H1 (cell line): ENCODE data around the gene HARS2.

ENCODE experiments used
- CREB1 ChIP-seq: IDR thresholded peaks from 2 replicates; pipeline ENCODE4 v1.6.1; 2012; ENCODE audit warnings: inconsistent platforms
- CTBP2 ChIP-seq: IDR thresholded peaks from 2 replicates; pipeline ENCODE4 v1.7.0; 2011; ENCODE audit warnings: borderline replicate concordance, mild to moderate bottlenecking, moderate library complexity, mixed read lengths, low read length; ENCODE audit not compliant: insufficient read depth, insufficient read length
- CTCF ChIP-seq, 3 experiments: IDR thresholded peaks; 1 replicate in 2 of 3; 2 replicates in 1 of 3; pipeline versions ENCODE4 v1.5.1 to v1.6.1; 2011; ENCODE audit warnings: low read length in 3 of 3, mild to moderate bottlenecking in 3 of 3, inconsistent platforms in 2 of 3, low read depth in 1 of 3, moderate library complexity in 1 of 3; ENCODE audit not compliant: insufficient read depth in 1 of 3; ENCODE audit errors: control extremely low read depth in 1 of 3
- EZH2 ChIP-seq: fragments of 200-600 bp; sonication (generic); IDR thresholded peaks from 2 replicates; pipeline ENCODE4 v1.7.1; 2012; ENCODE audit warnings: low read depth, mild to moderate bottlenecking, moderate library complexity, low read length, inconsistent platforms; ENCODE audit not compliant: severe bottlenecking
- POLR2AphosphoS5 ChIP-seq: IDR thresholded peaks from 2 replicates; pipeline ENCODE4 v1.6.1; 2011; ENCODE audit warnings: low read depth, low read length
- RAD21 ChIP-seq, 2 experiments: IDR thresholded peaks in 1 of 2; conservative IDR thresholded peaks in 1 of 2; 2 replicates each; pipeline ENCODE4 v1.6.1; 2011; ENCODE audit warnings: low read depth in 2 of 2, low read length in 2 of 2, improper control_type of control experiment in 1 of 2, inconsistent platforms in 1 of 2, mild to moderate bottlenecking in 1 of 2, moderate library complexity in 1 of 2
- SP1 ChIP-seq: IDR thresholded peaks from 2 replicates; pipeline ENCODE4 v1.6.1; 2011; ENCODE audit warnings: low read depth, low read length
- ZNF274 ChIP-seq: IDR thresholded peaks from 2 replicates; pipeline ENCODE4 v1.7.0; 2012; ENCODE audit warnings: low read length, borderline replicate concordance; ENCODE audit errors: extremely low read depth

- TF ChIP-seq CTCF (IDR thresholded peaks at IDR 0.05; ENCODE audit: control extremely low read depth in 1 of 3, insufficient read depth in 1 of 3, low read depth in 1 of 3, low read length in 3 of 3), result no peak
- no peak for TF ChIP-seq SP1
- TF ChIP-seq POLR2AphosphoS5, result no peak
- TF ChIP-seq ZNF274, result no peak
- TF ChIP-seq CTBP2, result no peak
- TF ChIP-seq EZH2, result no peak
- no peak for TF ChIP-seq RAD21 (IDR thresholded peaks at IDR 0.05 in 1 of 2, conservative IDR thresholded peaks at IDR 0.05 in 1 of 2; ENCODE audit: low read depth in 2 of 2, low read length in 2 of 2)
- no peak for TF ChIP-seq CREB1
Measured at GRCh38 chr5:140696891-140697492, 5.7 kb downstream of the HARS2 start.
